ENCODE measurements around the gene PRR5.

PRR5 gene

GRCh38 chr22:44684506-44685383 is 17.3 kb upstream of the PRR5 start:
- no peak overlapping the region for H3K4me3 ChIP-seq (replicated peaks; ENCODE audit: low read depth, low read length)
- DNase-seq (ENCODE audit: extremely low read depth, low read depth): peak; percentile 95

GRCh38 chr22:44685384-44686056 is 16.5 kb upstream of the PRR5 start:
- TF ChIP-seq CTCF (IDR thresholded peaks at IDR 0.05; ENCODE audit: low read depth, low read length, missing control alignments): no peak
- H3K4me3 ChIP-seq (replicated peaks; ENCODE audit: low read depth, low read length): no peak overlapping the region
- peak; percentile 78 for DNase-seq (ENCODE audit: extremely low read depth, low read depth)

More at GRCh38 chr22:44684506-44685383, 17.3 kb upstream of the PRR5 start:
- TF ChIP-seq CTCF (IDR thresholded peaks at IDR 0.05; ENCODE audit: low read depth, low read length, missing control alignments): peak; percentile 100

- no peak overlapping the region for H3K4me3 ChIP-seq (replicated peaks; ENCODE audit: low read depth, low read length)
Observed at GRCh38 chr22:44686873-44687600, 15.0 kb upstream of the PRR5 start.

GRCh38 chr22:44689173-44689572 is 12.8 kb upstream of the PRR5 start:
- no peak for TF ChIP-seq CTCF (IDR thresholded peaks at IDR 0.05; ENCODE audit: low read depth, low read length, missing control alignments)
- no peak overlapping the region for H3K4me3 ChIP-seq (replicated peaks; ENCODE audit: low read depth, low read length)
- DNase-seq (ENCODE audit: extremely low read depth, low read depth): no peak

More at GRCh38 chr22:44686873-44687600, 15.0 kb upstream of the PRR5 start:
- DNase-seq (ENCODE audit: extremely low read depth, low read depth): no peak
- no peak for TF ChIP-seq CTCF (IDR thresholded peaks at IDR 0.05; ENCODE audit: low read depth, low read length, missing control alignments)

GRCh38 chr22:44689915-44690524 is 12.0 kb upstream of the PRR5 start:
- H3K4me3 ChIP-seq (replicated peaks; ENCODE audit: low read depth, low read length): no peak overlapping the region
- TF ChIP-seq CTCF (IDR thresholded peaks at IDR 0.05; ENCODE audit: low read depth, low read length, missing control alignments): no peak
- DNase-seq (ENCODE audit: extremely low read depth, low read depth): no peak
